Peyer's patch (tissue), 4 donors: ENCODE data around the gene ZNF846.
"Not testable (repeated sequence)": the region's sequence is repeated elsewhere in the genome, so short reads cannot be mapped to it uniquely, and the experiment has no call there.

Experiments used
- POLR2A ChIP-seq, 2 donors: fragments of 450-650 bp; IDR thresholded peaks; one replicate each; pipeline ENCODE4 v1.5.1; 2017; ENCODE audit warnings: antibody characterized with exemption in 2 of 2, mild to moderate bottlenecking in 2 of 2, moderate library complexity in 2 of 2
- TF ChIP-seq, protein P1 (sequence below), 6 experiments: fragments of 450-650 bp in 4 of 6; fragments of 200-600 bp in 2 of 6; sonication (generic) in 1 of 6; IDR thresholded peaks; one replicate each; pipeline ENCODE4 v1.5.1; 2017 to 2019; ENCODE audit warnings: antibody characterized with exemption in 6 of 6, mild to moderate bottlenecking in 3 of 6, moderate library complexity in 1 of 6

DNA sequence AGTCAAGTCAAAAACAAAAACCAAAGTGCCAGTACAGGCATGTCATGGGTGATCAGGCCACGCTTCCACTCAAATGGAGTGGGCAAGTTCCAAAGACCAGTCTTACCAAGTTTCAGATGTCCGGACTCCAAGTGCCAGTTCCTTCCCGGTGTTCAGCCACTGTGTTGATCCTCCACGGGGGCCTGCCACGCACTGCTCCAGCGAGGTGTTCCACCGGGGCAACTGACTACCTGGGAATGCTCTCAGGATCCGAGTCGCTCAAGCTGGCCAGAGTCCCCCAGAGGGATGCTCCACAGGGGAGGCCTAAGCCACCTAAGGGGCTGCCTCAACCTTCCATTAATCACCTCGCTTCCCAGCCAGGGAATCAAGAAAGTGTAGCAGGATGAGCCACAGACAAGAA is 38.5 kb downstream of the ZNF846 start:
- TF ChIP-seq, protein P1, sequence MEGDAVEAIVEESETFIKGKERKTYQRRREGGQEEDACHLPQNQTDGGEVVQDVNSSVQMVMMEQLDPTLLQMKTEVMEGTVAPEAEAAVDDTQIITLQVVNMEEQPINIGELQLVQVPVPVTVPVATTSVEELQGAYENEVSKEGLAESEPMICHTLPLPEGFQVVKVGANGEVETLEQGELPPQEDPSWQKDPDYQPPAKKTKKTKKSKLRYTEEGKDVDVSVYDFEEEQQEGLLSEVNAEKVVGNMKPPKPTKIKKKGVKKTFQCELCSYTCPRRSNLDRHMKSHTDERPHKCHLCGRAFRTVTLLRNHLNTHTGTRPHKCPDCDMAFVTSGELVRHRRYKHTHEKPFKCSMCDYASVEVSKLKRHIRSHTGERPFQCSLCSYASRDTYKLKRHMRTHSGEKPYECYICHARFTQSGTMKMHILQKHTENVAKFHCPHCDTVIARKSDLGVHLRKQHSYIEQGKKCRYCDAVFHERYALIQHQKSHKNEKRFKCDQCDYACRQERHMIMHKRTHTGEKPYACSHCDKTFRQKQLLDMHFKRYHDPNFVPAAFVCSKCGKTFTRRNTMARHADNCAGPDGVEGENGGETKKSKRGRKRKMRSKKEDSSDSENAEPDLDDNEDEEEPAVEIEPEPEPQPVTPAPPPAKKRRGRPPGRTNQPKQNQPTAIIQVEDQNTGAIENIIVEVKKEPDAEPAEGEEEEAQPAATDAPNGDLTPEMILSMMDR (IDR thresholded peaks at IDR 0.05) = not testable (repeated sequence)
- not testable (repeated sequence) for TF ChIP-seq POLR2A (IDR thresholded peaks at IDR 0.05)
